SK-N-SH treated with all-trans-retinoic acid at 6 μM for 48 hours (cell line): ENCODE measurements around the gene NUP210L.

ENCODE experiments used
- ATAC-seq: fragments of 200-7000 bp; cut with Tn5 transposase; 3 replicates; pipeline ENCODE4 v1.9.1; 2020; ENCODE audit warnings: mild to moderate bottlenecking, moderate library complexity
- ARNTL ChIP-seq: fragments of 450-650 bp; formaldehyde crosslinking; IDR thresholded peaks from 2 replicates; pipeline ENCODE4 v1.5.0; 2020; ENCODE audit warnings: low read depth, mild to moderate bottlenecking, moderate library complexity, borderline replicate concordance
- GLIS3 ChIP-seq: fragments of 250-450 bp; sonication (Bioruptor Pico); IDR thresholded peaks from 2 replicates; pipeline ENCODE4 v1.5.0; 2020; ENCODE audit warnings: mild to moderate bottlenecking, moderate library complexity
- ISL1 ChIP-seq: fragments of 250-450 bp; sonication (Bioruptor Pico); IDR thresholded peaks from 2 replicates; pipeline ENCODE4 v2.1.2; 2022; ENCODE audit warnings: mild to moderate bottlenecking, moderate library complexity
- OSR1 ChIP-seq: fragments of 250-450 bp; sonication (Bioruptor Pico); IDR thresholded peaks from 2 replicates; pipeline ENCODE4 v1.8.0; 2022; ENCODE audit warnings: moderate library complexity, mild to moderate bottlenecking, inconsistent platforms
- PPARA ChIP-seq: fragments of 250-450 bp; sonication (Bioruptor Pico); IDR thresholded peaks from 2 replicates; pipeline ENCODE4 v1.5.0; 2020; ENCODE audit warnings: mild to moderate bottlenecking, borderline replicate concordance
- RARB ChIP-seq: fragments of 250-450 bp; sonication (Bioruptor Pico); IDR thresholded peaks from 2 replicates; pipeline ENCODE4 v1.8.0; 2021; ENCODE audit warnings: mild to moderate bottlenecking, moderate library complexity
- TCF4 ChIP-seq: fragments of 250-450 bp; sonication (Bioruptor Pico); IDR thresholded peaks from 2 replicates; pipeline ENCODE4 v1.8.0; 2021; ENCODE audit warnings: mild to moderate bottlenecking, moderate library complexity, borderline replicate concordance
- TOX ChIP-seq: fragments of 250-450 bp; sonication (Bioruptor Pico); IDR thresholded peaks from 2 replicates; pipeline ENCODE4 v1.8.0; 2021; ENCODE audit warnings: mild to moderate bottlenecking, moderate library complexity, borderline replicate concordance
- ZC3H10 ChIP-seq: fragments of 250-450 bp; sonication (Bioruptor Pico); IDR thresholded peaks from 2 replicates; pipeline ENCODE4 v1.5.1; 2021; ENCODE audit warnings: mild to moderate bottlenecking, moderate library complexity
- ZFP3 ChIP-seq: fragments of 250-450 bp; sonication (Bioruptor Pico); IDR thresholded peaks from 2 replicates; pipeline ENCODE4 v1.5.0; 2020; ENCODE audit warnings: mild to moderate bottlenecking, moderate library complexity
- ZFP30 ChIP-seq: fragments of 450-650 bp; formaldehyde crosslinking; IDR thresholded peaks from 2 replicates; pipeline ENCODE4 v1.5.0; 2022; ENCODE audit warnings: mild to moderate bottlenecking, moderate library complexity
- ZNF8 ChIP-seq: fragments of 450-650 bp; formaldehyde crosslinking; IDR thresholded peaks from 2 replicates; pipeline ENCODE4 v1.5.0; 2020; ENCODE audit warnings: mild to moderate bottlenecking, moderate library complexity
- TF ChIP-seq, protein P1 (sequence below): fragments of 250-450 bp; sonication (Bioruptor Pico); IDR thresholded peaks from 2 replicates; pipeline ENCODE4 v1.5.0; 2020; ENCODE audit warnings: mild to moderate bottlenecking, moderate library complexity
- TF ChIP-seq, protein P2 (sequence below): fragments of 250-450 bp; sonication (Bioruptor Pico); IDR thresholded peaks from 2 replicates; pipeline ENCODE4 v1.8.0; 2020; ENCODE audit warnings: mild to moderate bottlenecking, moderate library complexity, borderline replicate concordance
- TF ChIP-seq, protein P3 (sequence below): fragments of 250-450 bp; sonication (Bioruptor Pico); IDR thresholded peaks from 2 replicates; pipeline ENCODE4 v1.8.0; 2021; ENCODE audit warnings: low read depth, mild to moderate bottlenecking, moderate library complexity, borderline replicate concordance
- TF ChIP-seq, protein P4 (sequence below): fragments of 250-450 bp; sonication (Bioruptor Pico); IDR thresholded peaks from 2 replicates; pipeline ENCODE4 v1.5.1; 2020; ENCODE audit warnings: low read depth, mild to moderate bottlenecking, moderate library complexity

NUP210L gene

DNA sequence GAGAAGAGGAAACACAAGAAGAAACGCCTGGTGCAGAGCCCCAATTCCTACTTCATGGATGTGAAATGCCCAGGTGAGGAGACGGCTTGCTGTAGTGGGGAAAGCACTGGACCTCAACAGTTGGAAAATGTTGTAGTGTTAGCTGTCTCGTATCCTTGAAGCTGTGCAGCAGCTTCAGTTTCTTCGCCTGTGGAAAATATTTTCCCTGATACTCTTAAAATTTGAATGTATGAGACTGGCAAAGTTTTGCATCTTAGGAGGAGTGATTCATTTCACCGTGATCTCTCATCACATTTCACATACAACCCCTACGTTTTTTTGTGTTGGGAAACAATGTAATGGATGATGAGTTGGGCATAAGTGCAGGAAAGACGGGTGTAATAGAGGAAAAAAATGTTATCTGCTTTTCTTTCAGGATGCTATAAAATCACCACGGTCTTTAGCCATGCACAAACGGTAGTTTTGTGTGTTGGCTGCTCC, 163.7 kb downstream of the NUP210L start:
- TF ChIP-seq, protein P1, sequence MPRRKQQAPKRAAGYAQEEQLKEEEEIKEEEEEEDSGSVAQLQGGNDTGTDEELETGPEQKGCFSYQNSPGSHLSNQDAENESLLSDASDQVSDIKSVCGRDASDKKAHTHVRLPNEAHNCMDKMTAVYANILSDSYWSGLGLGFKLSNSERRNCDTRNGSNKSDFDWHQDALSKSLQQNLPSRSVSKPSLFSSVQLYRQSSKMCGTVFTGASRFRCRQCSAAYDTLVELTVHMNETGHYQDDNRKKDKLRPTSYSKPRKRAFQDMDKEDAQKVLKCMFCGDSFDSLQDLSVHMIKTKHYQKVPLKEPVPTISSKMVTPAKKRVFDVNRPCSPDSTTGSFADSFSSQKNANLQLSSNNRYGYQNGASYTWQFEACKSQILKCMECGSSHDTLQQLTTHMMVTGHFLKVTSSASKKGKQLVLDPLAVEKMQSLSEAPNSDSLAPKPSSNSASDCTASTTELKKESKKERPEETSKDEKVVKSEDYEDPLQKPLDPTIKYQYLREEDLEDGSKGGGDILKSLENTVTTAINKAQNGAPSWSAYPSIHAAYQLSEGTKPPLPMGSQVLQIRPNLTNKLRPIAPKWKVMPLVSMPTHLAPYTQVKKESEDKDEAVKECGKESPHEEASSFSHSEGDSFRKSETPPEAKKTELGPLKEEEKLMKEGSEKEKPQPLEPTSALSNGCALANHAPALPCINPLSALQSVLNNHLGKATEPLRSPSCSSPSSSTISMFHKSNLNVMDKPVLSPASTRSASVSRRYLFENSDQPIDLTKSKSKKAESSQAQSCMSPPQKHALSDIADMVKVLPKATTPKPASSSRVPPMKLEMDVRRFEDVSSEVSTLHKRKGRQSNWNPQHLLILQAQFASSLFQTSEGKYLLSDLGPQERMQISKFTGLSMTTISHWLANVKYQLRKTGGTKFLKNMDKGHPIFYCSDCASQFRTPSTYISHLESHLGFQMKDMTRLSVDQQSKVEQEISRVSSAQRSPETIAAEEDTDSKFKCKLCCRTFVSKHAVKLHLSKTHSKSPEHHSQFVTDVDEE (CRISPR knock-in tag): no peak
- TF ChIP-seq RARB (CRISPR knock-in tag) (no peak), ZNF8 (CRISPR knock-in tag) (no peak)
- ATAC-seq: no peak

DNA sequence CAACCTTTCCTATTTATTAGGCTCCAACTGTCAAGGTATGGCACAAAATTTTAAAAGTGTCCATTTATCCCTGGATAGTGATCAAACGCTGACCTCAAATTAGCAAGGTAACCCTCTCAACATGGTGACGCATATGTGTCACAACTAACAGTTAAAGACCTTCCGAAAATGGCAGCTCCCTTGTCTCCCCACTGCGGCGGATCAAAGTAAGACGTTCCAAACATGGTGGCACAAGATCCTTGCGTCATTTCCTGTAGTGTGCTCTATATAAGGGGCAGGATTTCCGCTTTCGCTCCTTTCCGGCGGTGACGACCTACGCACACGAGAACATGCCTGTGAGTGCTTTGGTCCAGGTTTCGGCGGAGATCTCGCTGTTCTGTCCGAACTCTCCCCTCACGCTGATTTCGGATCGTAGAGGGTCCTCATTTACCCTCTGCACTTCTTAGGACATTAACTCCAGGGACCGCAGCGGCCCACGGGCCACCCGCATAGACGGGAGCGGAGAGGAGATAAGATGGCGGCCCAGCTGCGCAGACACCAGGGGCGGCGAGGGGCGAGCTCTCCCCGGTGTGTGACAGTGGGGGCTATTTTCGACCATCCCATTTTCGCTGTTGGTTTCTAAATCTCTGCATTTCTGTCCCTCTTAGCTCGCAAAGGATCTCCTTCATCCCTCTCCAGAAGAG, 164.3 kb downstream of the NUP210L start, which contains the start of gene RPS27:
Gene RPS27, plus strand, starts transcription at position 295 of the 683 bp plus-strand sequence. Its CDS starts 35 bp downstream, at position 330.
- peak; percentile 49 for ATAC-seq
- peak; percentile 92 for TF ChIP-seq TOX
- no peak for TF ChIP-seq ZFP3 (CRISPR knock-in tag)
- TF ChIP-seq, protein P2, sequence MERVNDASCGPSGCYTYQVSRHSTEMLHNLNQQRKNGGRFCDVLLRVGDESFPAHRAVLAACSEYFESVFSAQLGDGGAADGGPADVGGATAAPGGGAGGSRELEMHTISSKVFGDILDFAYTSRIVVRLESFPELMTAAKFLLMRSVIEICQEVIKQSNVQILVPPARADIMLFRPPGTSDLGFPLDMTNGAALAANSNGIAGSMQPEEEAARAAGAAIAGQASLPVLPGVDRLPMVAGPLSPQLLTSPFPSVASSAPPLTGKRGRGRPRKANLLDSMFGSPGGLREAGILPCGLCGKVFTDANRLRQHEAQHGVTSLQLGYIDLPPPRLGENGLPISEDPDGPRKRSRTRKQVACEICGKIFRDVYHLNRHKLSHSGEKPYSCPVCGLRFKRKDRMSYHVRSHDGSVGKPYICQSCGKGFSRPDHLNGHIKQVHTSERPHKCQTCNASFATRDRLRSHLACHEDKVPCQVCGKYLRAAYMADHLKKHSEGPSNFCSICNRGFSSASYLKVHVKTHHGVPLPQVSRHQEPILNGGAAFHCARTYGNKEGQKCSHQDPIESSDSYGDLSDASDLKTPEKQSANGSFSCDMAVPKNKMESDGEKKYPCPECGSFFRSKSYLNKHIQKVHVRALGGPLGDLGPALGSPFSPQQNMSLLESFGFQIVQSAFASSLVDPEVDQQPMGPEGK (CRISPR knock-in tag): peak; percentile 27; the same call in 1 of the 2 replicates
- TF ChIP-seq, protein P3, sequence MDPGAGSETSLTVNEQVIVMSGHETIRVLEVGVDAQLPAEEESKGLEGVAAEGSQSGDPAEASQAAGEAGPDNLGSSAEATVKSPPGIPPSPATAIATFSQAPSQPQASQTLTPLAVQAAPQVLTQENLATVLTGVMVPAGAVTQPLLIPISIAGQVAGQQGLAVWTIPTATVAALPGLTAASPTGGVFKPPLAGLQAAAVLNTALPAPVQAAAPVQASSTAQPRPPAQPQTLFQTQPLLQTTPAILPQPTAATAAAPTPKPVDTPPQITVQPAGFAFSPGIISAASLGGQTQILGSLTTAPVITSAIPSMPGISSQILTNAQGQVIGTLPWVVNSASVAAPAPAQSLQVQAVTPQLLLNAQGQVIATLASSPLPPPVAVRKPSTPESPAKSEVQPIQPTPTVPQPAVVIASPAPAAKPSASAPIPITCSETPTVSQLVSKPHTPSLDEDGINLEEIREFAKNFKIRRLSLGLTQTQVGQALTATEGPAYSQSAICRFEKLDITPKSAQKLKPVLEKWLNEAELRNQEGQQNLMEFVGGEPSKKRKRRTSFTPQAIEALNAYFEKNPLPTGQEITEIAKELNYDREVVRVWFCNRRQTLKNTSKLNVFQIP (CRISPR knock-in tag): peak; percentile 76; the same call in 1 of the 2 replicates
- TF ChIP-seq ZC3H10: peak; percentile 84
- no peak for TF ChIP-seq ARNTL (CRISPR knock-in tag)
- TF ChIP-seq RARB (CRISPR knock-in tag): peak; percentile 71; the same call in 1 of the 2 replicates
- TF ChIP-seq, protein P1 (CRISPR knock-in tag): no peak

DNA sequence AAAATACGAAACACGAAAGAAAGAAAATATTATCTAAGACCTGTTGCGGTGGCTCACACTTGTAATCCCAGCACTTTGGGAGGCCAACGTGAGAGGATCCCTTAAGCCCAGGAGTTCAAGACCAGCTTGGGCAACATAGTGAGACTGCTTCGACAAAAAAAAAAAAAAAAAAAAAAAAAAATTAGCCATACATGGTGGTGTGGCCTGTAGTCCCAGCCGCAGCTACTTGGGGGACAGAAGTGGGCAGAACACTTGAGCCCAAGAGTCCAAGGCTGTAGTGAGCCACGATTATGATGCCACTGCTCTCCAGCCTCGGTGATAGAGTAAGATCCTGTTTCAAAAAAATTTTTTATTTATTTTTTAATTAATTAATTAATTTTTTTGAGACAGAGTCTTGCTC, 167.3 kb downstream of the NUP210L start:
- ATAC-seq: no peak
- TF ChIP-seq ZFP3 (CRISPR knock-in tag) (no peak), OSR1 (CRISPR knock-in tag) (no peak), TCF4 (CRISPR knock-in tag) (no peak)
- TF ChIP-seq, protein P3 (CRISPR knock-in tag): no peak
- TF ChIP-seq, all 23 proteins: peak for 0

DNA sequence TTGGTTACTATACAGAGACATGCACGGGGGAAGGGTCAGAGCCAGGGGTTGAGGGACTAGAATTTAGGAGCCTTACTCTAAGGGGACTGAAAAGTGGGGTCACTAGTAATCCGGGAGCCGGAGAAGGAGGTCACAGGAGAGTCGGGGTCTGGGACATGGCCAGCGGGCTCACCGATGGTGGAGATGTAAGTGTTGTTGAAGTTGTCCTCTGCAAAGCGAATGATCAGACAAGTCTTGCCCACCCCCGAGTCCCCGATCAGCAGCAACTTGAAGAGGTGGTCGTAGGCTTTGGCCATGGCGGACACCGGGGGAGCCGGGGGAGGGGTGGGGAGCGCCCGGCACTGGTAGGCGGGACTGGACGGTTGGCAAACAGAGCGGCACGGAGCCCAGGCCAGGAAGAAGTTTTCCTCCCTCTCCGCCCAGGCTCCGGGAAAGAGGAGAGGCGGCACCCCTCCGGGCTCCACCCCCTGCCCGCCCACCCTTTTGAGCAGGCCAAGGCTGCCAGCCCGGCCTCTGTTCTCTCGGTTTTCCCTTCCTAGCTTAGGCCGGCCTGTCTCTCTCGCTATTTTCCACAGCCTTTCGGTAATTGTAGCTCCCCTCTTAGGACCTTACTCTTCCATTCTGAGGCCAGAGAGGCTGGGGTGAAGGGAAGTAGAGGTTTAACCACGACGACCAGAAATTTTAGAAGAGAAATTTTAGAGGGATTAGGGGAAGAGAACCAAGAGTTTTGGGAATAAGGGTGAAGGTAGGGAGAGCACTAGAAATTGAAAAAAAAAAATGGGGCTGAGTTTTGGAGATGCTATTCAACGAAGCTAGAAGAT, 168.7 kb downstream of the NUP210L start, which contains the start of gene RAB13:
Gene RAB13, minus strand, starts transcription at position 399 of the 821 bp plus-strand sequence. Its CDS starts 103 bp downstream, at position 296.
- peak; percentile 89 for ATAC-seq
- TF ChIP-seq OSR1 (CRISPR knock-in tag) (no peak), PPARA (CRISPR knock-in tag) (no peak), ISL1 (CRISPR knock-in tag) (no peak), ZNF8 (CRISPR knock-in tag) (no peak), ZFP3 (CRISPR knock-in tag) (no peak), GLIS3 (CRISPR knock-in tag) (no peak), ZFP30 (CRISPR knock-in tag) (no peak), RARB (CRISPR knock-in tag) (no peak), ARNTL (CRISPR knock-in tag) (no peak)
- TF ChIP-seq, protein P4, sequence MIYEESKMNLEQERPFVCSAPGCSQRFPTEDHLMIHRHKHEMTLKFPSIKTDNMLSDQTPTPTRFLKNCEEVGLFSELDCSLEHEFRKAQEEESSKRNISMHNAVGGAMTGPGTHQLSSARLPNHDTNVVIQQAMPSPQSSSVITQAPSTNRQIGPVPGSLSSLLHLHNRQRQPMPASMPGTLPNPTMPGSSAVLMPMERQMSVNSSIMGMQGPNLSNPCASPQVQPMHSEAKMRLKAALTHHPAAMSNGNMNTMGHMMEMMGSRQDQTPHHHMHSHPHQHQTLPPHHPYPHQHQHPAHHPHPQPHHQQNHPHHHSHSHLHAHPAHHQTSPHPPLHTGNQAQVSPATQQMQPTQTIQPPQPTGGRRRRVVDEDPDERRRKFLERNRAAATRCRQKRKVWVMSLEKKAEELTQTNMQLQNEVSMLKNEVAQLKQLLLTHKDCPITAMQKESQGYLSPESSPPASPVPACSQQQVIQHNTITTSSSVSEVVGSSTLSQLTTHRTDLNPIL (CRISPR knock-in tag): no peak
- TF ChIP-seq, protein P1 (CRISPR knock-in tag): no peak
